HL-60/S4 (cell line): ENCODE measurements around the gene TMC5.

ENCODE experiments used
- in situ Hi-C: fragments of 300-500 bp; cut with MboI; formaldehyde crosslinking; loops from 2 replicates; pipeline ENCODE4 v1.14.3; 2022; ENCODE audit warnings: low sequenced_read_pairs

TMC5 gene

GRCh38 chr16:19502395-19503131 is 84.9 kb downstream of the TMC5 start:
- in situ Hi-C loops = no loop called here

- in situ Hi-C loops = no loop called here
Measured at GRCh38 chr16:19503461-19504075, 85.9 kb downstream of the TMC5 start.

- in situ Hi-C loops = no loop called here
Measured at GRCh38 chr16:19505600-19506303, 88.1 kb downstream of the TMC5 start.

- in situ Hi-C loops = no loop called here
Measured at GRCh38 chr16:19506965-19507364, 89.3 kb downstream of the TMC5 start.

GRCh38 chr16:19507867-19508266 is 90.2 kb downstream of the TMC5 start:
- in situ Hi-C loops = no loop called here

GRCh38 chr16:19512297-19512696 is 94.6 kb downstream of the TMC5 start:
- in situ Hi-C loops = no loop called here

- in situ Hi-C loops = no loop called here
Measured at GRCh38 chr16:19513377-19514053, 95.8 kb downstream of the TMC5 start.

- in situ Hi-C loops = no loop called here
Measured at GRCh38 chr16:19515757-19516156, 98.1 kb downstream of the TMC5 start.

GRCh38 chr16:19517424-19518089 is 99.9 kb downstream of the TMC5 start:
- in situ Hi-C loops = no loop called here

GRCh38 chr16:19518388-19518787 is 100.7 kb downstream of the TMC5 start:
- in situ Hi-C loops = no loop called here

- in situ Hi-C loops = no loop called here
Measured at GRCh38 chr16:19520861-19521331, 103.2 kb downstream of the TMC5 start.

GRCh38 chr16:19521471-19522396 is 104.1 kb downstream of the TMC5 start, which contains the start of gene GDE1:
GDE1 (minus strand) TSS chr16:19522098; CDS start chr16:19521964, 134 bp downstream.
- in situ Hi-C loops = no loop called here

GRCh38 chr16:19522397-19522732 is 104.7 kb downstream of the TMC5 start:
- in situ Hi-C loops = no loop called here

GRCh38 chr16:19522760-19523159 is 105.1 kb downstream of the TMC5 start:
- in situ Hi-C loops = no loop called here

GRCh38 chr16:19523184-19523558 is 105.5 kb downstream of the TMC5 start:
- in situ Hi-C loops = no loop called here

GRCh38 chr16:19523559-19524355 is 106.1 kb downstream of the TMC5 start, which contains the start of gene CCP110:
CCP110 (plus strand) TSS chr16:19523942; CDS start chr16:19527882, 3,940 bp downstream.
- in situ Hi-C loops = no loop called here

GRCh38 chr16:19524356-19524615 is 106.6 kb downstream of the TMC5 start:
- in situ Hi-C loops = no loop called here

GRCh38 chr16:19524616-19525384 is 107.1 kb downstream of the TMC5 start:
- in situ Hi-C loops = no loop called here
